KG1 (cell line): Measurements from ENCODE around the gene KRTAP10-5.
"Not testable (repeated sequence)": the region's sequence is repeated elsewhere in the genome, so short reads cannot be mapped to it uniquely, and the experiment has no call there.

ENCODE experiments used
- DNase-seq: peaks from one replicate; lab custom pipeline; 2025; lab: John Stamatoyannopoulos, UW

The KRTAP10-5 gene

DNA sequence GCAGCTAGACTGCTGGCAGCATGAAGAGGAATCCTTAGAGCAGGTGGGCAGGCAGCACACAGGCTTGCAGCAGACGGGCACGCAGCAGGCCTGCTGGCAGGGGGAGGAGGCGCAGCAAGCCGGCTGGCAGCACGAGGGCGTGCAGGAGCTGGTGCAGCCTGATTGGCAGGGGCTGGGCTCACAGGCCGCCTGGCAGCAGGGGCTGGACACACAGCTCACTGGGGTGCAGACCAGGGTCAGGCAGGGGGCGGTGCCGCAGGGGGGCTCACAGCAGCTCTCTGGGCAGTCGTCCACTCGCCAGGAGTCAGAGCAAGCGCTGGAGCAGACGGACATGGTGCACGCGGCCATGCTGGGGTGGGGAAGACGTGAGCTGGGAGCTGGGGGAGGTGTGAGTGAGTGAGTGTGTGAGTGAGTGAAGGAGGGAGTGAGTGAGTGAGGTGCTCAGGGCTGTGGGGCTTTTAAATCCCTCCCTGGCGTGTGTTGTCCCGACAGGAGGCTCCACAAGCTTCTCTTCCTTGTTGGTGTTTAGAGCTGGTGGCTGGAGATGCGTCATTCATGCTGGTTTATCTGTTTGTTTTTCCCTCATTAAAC, at the start of gene KRTAP10-5:
TSS of gene KRTAP10-5 (minus strand) at position 374 of the 591 bp plus-strand sequence. CDS start at position 348, 26 bp downstream.
- not testable (repeated sequence) for DNase-seq

DNA sequence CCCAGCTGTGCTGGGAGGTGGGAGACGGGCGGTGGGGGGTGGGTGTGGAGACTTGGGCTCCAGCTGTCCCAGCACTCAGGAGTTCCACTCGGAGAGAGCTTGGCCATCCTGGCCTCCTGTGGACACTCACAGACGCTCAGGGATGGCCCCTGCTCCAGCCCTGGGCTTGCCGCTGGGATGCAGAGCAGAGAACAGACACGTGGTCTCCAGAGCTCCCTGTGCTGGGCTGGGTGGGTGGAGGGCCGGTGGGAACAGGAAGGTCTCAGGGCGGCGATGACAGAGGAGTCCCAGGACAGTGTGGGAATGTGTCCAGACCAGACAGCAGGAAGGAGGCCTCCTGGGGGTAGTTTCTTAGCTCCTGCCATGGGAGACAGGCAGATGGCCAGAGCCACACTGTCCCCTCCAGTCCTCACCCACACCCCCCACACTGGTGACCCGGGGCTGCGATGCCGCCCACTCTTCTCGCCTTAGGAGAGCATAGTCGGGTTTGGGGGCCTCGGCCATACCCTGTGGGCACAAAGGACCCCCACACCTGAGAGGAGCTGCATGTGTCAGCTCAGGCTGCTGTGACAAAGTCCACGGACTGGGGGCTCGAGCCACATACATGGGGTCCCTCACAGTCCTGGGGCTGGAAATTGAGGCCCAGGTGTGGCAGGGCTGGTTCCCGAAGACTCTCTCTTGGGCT, 48.4 kb upstream of the KRTAP10-5 start:
- DNase-seq = no peak

DNA sequence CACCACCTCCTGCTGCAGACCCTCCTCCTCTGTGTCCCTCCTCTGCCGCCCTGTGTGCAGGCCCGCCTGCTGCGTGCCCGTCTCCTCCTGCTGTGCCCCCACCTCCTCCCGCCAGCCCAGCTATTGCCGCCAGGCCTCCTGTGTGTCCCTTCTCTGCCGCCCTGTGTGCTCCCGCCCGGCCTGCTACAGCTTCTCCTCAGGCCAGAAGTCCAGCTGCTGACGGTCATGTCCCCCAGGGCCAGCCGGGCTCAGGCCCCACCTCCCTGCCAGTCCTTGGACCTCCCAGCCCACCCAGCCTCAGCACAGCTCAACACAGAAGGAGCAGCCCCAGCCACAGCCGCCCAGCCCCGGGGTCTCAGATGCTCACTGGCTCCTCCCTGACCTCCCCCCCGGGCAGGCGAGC, 47.4 kb upstream of the KRTAP10-5 start:
- not testable (repeated sequence) for DNase-seq

- DNase-seq = not testable (repeated sequence)
Measured at GRCh38 chr21:44627181-44627822, 46.9 kb upstream of the KRTAP10-5 start.

DNA sequence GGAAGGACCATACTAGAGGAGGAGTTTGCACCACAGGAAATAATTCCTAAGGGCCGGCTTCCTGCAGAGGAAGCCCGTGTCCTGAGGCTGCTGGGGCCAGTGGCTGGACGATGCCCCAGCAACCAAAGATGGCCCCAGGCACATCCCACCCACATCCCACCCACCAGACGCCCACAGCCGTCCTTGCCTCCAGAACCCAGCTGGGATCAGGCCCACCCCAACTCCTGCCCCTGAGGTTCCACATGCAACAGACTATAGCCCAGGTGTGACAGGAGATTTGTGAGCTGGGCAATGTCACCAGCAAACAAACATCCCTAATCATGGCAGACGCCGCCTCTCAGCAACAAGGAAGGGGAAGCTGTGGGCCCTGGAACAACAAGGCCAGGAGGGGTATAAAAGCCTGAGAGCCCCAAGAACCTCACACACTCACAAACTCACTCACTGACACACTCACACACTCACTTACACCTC, 46.3 kb upstream of the KRTAP10-5 start, which contains the start of gene KRTAP10-9:
TSS of gene KRTAP10-9 (plus strand) at position 421 of the 471 bp plus-strand sequence. CDS start 79 bp downstream, outside the sequence.
- DNase-seq = no peak

DNA sequence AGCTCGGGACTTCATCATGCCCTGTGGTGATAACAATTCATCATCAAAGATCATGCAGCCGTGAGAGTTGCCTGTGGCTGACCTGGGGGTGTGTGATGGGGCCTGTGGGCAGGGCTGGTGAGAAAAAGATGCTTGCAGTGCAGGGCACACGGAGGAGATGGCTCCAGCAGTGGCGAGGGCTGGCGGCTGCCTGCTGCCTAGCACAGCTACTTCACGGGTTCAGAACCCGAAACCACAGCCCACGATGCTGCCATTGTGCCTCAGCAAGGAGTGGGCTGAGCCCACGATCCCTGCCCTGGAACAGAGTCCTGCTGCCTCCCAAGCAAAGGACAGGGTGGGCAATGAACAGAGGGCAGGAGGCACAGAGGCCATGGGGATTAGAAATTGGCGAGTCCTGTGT, 45.9 kb upstream of the KRTAP10-5 start:
- DNase-seq = no peak

DNA sequence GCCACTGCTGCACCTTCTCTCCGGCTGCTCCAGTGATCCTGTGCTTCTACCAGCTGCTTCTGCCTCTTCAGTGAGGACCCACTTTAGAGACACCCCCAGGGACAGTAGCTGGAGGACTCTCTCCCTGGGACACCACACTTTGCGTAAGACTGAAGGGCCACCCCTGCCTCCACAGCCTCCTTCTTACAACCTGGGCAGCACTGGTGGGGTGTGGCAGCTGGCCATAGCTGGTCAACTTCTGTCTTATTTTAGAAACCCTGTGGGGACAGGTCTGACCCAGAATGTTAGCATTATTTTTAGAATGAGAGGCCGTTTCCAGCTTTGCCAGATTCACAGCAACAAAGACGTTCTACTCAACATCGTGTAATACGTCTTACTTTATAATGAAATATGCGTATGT, 45.4 kb upstream of the KRTAP10-5 start:
- DNase-seq = no peak

- DNase-seq = no peak
Measured at GRCh38 chr21:44623575-44623974, 43.2 kb upstream of the KRTAP10-5 start.

DNA sequence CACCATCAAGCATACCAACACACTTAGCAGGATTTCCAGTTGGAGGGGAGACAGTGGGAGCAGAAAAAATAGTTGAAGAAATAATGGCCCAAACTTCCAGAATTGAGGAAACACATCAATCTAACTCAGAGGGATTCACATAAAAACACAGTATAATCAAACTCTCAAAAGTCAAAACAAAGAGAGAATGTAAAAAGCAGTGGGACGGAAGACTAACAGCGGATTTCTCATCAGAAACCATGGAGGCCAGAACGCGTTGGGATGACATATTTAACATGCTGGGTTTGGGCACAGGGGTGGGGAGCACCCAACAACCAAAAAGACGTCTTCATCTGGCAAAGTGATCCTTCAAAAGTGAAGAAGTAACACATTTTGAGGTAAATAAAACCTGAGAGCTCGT, 39.5 kb upstream of the KRTAP10-5 start:
- DNase-seq = no peak

DNA sequence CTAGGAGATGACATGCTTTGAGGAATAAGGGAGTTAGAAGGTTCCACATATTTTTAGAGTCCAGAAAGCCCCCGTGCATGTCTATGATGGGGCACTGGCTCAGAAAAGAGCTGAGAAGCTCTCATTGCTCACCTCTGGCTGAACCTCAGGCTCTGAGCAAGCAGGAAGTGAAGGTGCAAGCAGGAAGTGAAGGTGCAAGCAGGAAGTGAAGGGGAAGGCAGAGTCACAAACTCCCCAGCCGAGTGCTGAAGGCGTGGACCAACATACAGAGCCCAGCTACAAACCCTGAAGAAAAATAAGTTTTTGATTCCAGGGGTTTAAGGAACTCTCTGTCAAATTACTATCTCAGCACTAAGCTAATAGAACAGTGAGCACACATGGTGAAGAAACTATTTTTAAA, 38.5 kb upstream of the KRTAP10-5 start:
- DNase-seq = no peak

DNA sequence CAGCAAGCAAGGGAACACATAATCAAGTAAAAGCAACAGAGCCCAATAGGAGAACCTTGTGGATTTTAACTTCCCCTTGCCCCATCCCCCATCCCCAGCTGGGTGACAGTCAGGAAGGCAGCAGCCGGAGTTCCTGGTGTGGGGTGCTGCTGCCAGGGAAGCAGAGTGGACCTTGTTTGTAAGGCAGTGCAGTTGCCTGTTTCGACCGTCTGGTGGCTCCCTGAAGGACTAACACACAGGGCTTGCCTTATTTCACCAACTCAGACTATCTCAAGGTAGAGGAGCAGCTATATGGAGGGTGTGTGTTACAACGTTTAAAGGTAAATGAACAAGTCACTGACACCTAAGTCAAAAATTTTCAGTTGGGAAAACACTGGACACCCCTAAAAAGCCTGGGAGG, 38.1 kb upstream of the KRTAP10-5 start:
- DNase-seq = no peak

- DNase-seq = no peak
Measured at GRCh38 chr21:44617071-44617501, 36.7 kb upstream of the KRTAP10-5 start.

DNA sequence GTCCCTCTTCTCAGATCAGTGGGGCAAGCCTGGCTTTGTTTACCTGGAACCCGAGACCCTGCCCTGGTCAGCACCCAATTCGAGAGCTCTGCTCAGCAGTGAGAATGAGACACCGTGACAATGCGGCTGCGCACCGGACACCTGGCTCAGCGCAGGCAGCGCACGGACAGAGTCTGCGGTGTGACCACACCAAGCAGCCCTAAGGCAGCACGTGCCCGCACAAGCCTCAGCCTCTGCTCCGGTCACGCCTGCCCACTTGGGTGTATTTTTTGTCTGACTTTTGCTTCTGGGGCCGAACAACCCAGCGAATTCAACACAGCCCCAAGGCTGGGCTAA, 36.2 kb upstream of the KRTAP10-5 start:
- DNase-seq = no peak

- no peak for DNase-seq
Measured at GRCh38 chr21:44615911-44616590, 35.6 kb upstream of the KRTAP10-5 start.

GRCh38 chr21:44615466-44615865, 35.1 kb upstream of the KRTAP10-5 start:
- no peak for DNase-seq

DNA sequence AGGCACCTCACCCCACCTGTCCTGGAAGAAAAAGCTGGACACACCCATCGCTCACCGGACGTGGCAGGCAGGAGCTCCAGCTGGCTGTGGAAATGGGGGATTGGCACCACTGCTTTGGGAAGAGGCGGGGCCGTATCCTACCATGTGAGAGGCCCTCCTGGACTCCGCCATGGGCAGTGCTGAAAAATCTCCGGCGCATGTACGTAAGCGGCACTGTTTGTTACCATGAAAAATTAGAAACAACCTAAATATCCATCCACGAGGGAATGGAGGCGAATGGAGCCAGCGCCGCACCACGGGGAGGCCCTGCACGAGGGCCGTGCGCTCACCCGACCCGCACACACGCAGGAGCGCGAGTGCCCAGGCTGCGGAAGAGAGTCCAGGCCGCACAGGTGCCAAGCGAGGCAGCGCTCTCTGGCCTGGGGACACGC, 34.6 kb upstream of the KRTAP10-5 start:
- DNase-seq = no peak

DNA sequence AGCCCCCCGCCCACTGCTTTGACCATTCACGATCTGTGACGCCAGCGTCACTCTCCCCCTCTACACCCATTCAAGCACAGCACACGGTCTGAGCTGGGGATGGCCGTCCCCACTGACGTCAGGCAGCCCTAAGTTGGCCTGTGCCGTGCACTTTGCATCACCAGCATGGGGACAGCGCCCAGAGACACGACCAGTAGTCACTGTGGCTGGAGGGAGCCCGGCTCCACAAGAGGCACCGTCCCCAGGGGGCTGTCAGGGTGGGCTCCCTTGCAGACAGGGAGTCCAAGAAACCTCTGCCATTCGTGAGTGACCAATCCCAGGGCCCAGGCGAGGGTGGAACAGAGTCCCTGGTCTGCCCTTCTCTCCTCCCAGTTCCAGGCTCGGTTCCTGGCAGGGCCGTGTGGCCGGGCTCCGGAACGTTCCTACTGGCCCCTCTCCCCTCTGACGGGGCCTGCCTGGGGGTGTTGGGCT, 33.8 kb upstream of the KRTAP10-5 start:
- DNase-seq = no peak

DNA sequence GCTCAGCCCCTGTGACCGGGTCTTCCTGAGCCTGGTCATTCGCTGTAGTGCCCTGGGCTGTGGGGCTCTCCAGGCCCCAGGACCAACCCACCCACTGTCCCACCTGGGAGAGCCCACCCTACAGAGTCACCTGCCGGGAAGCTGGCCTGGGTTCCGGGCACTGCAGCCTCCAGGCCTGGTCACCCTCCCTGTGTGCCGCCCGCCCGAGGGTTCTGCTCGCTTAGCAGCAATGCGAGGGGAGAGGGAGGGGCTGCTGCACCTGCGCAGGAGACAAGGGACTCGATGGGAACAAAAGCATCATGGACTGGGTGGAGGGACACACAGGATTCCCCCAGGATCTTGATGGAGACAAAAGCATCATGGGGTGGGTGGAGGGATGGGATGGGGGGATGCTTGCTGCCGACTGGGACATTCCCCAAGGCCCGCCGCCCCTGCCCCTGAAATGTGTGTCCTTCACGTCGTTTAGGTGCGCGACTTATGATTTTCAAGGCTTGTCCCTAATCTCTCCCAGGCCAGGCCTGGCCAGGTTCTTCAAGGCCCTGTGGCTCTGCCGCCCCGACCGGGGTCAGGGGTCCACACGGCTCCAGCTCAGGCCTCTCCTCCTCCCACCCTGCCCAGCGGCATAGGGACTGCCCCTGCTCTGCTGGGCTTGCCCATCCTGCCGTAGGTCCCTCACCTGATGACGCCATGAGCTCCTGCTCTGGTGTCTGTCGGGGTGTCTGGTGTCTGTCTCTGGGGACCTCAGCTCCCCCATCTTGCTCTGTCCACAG, 33.2 kb upstream of the KRTAP10-5 start:
- no peak for DNase-seq

DNA sequence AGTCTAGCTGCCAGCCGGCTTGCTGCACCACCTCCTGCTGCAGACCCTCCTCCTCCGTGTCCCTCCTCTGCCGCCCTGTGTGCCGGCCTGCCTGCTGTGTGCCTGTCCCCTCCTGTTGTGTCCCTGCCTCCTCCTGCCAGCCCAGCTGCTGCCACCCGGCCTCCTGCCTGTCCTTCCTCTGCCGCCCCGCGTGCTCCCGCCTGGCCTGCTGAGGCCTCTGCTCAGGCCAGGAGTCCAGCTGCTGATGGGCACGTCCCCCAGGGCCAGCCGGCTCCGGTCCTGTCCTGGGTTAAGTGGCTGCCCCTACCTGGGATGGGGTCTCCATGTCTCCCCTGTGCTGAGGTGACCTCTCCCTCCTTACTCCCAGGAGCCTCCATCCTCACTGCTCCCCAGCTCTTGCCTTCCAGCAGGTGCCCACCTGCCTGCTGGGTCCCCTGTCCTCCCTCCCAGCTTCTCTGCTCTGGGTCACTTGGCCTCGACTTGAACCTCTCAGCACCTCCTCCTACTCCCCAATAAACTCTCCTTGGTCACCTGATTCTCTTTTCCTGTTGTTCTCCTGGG, 32.3 kb upstream of the KRTAP10-5 start:
- DNase-seq = no peak

DNA sequence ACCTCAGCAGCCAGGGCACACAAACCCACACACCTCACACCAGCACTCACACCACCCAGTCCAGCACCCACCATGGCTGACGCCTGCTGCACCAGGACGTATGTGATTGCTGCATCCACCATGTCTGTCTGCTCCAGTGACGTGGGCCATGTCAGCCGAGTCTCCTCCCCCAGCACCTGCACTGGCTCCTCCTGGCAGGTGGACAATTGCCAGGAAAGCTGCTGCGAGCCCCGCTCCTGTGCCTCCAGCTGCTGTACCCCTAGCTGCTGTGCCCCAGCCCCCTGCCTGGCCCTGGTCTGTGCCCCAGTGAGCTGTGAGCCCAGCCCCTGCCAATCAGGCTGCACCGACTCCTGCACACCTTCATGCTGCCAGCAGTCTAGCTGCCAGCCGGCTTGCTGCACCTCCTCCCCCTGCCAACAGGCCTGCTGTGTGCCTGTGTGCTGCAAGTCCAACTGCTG, 31.7 kb upstream of the KRTAP10-5 start, which contains the start of gene KRTAP10-8:
TSS of gene KRTAP10-8 (plus strand) at position 51 of the 458 bp plus-strand sequence. CDS start at position 73, 22 bp downstream.
- DNase-seq = no peak

DNA sequence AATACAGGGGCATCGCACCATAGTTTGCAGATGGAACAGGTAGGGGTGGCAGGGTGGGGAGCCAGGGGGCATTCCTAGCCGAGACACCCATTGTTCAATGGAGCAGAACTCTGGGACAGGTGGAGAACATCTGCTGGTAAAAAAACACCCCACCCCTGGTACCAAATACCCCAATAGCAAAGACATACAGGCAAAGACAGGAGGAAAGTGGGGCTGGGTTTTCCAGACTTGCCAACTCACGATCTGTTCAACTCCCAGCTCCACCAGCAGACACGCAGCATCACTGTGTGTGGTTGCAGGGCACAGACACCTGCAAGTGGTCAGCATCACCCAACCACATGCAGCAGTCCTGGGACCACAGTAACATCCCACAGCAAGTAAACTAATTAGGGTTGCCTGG, 31.1 kb upstream of the KRTAP10-5 start:
- no peak for DNase-seq
